PFSK-1 (cell line): ENCODE results near the gene FAM53A.

Source experiments
- TAF1 ChIP-seq: IDR thresholded peaks from 2 replicates; pipeline ENCODE4 v1.6.1; 2012; ENCODE audit warnings: low read length, control low read depth, borderline replicate concordance; ENCODE audit not compliant: insufficient read depth
- TF ChIP-seq, protein P1 (sequence below), 2 experiments: IDR thresholded peaks; 2 replicates each; pipeline versions ENCODE4 v1.6.1 to v1.8.0; 2011 to 2012; ENCODE audit warnings: low read depth in 2 of 2, low read length in 2 of 2, control low read depth in 1 of 2, inconsistent platforms in 1 of 2, mild to moderate bottlenecking in 1 of 2, moderate library complexity in 1 of 2; ENCODE audit not compliant: insufficient read depth in 1 of 2

DNA sequence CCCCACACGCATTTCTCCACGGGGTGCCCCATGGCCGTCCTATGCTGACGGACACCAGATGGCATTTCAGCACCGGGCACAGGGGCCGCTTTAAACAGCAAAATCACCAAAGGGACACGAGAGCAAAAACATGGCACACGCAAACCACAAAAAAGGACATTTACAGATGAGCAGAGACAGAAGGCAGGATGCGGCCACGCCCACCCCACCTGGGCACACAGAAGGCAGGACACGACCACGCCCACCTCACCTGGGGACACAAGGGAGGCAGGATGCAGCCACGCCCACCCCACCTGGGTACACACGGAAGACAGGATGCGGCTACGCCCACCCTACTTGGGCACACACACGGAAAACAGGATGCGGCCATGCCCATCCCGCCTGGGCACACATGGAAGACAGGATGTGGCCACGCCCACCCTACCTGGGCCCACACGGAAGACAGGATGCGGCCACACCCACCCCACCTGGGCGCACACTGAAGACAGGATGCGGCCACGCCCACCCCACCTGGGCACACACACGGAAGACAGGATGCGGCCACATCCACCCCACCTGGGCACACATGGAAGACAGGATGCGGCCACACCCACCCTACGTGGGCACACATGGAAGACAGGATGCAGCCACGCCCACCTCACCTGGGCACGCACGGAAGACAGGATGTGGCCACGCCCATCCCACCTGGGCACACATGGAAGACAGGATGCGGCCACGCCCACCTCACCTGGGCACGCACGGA is 69.1 kb downstream of the FAM53A start:
- TF ChIP-seq, protein P1, sequence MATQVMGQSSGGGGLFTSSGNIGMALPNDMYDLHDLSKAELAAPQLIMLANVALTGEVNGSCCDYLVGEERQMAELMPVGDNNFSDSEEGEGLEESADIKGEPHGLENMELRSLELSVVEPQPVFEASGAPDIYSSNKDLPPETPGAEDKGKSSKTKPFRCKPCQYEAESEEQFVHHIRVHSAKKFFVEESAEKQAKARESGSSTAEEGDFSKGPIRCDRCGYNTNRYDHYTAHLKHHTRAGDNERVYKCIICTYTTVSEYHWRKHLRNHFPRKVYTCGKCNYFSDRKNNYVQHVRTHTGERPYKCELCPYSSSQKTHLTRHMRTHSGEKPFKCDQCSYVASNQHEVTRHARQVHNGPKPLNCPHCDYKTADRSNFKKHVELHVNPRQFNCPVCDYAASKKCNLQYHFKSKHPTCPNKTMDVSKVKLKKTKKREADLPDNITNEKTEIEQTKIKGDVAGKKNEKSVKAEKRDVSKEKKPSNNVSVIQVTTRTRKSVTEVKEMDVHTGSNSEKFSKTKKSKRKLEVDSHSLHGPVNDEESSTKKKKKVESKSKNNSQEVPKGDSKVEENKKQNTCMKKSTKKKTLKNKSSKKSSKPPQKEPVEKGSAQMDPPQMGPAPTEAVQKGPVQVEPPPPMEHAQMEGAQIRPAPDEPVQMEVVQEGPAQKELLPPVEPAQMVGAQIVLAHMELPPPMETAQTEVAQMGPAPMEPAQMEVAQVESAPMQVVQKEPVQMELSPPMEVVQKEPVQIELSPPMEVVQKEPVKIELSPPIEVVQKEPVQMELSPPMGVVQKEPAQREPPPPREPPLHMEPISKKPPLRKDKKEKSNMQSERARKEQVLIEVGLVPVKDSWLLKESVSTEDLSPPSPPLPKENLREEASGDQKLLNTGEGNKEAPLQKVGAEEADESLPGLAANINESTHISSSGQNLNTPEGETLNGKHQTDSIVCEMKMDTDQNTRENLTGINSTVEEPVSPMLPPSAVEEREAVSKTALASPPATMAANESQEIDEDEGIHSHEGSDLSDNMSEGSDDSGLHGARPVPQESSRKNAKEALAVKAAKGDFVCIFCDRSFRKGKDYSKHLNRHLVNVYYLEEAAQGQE (IDR thresholded peaks at IDR 0.05; ENCODE audit: insufficient read depth in 1 of 2, low read depth in 2 of 2, low read length in 2 of 2): no peak
- no peak for TF ChIP-seq TAF1
